HG02884 (cell line): ENCODE data around the gene FDXR.

Experiments used
- ATAC-seq: cut with Tn5 transposase; IDR thresholded peaks from one replicate; pipeline ENCODE4 v1.9.1; 2021; ENCODE audit warnings: mild to moderate bottlenecking, moderate library complexity; ENCODE audit not compliant: unreplicated experiment

Gene FDXR

GRCh38 chr17:74816905-74817620 lies 55.7 kb downstream of the FDXR start:
- no peak for ATAC-seq

GRCh38 chr17:74815550-74816370 lies 57.0 kb downstream of the FDXR start:
- ATAC-seq, result no peak

DNA sequence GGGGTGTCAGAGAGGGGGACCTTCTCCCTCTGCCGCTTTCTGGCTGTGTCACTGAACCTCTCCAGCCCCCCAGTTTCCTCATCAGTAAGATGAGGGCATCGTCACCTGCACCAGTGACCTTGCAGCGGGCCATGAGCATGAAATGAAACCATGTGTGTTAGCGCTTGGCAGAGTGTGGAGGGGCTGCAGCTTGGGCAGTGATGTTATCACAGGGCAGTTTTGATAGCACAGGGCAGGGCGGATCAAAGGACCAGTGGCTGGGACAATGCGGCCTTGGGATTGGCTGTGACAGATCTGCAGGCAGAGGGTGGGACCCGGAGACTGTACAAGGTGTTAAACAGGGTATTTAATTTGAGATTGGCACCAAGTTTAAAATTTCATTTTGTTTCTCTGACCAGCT lies 57.7 kb downstream of the FDXR start:
- ATAC-seq, result no peak

GRCh38 chr17:74814453-74814852 lies 58.3 kb downstream of the FDXR start:
- no peak for ATAC-seq
